HepG2 (cell line): Measurements from ENCODE around the gene RTRAF.

Source experiments
- ATF2 ChIP-seq: sonication (generic); formaldehyde crosslinking; IDR thresholded peaks from 2 replicates; pipeline ENCODE4 v1.4.0; 2020; ENCODE audit warnings: missing genetic modification reagents
- ATF3 ChIP-seq: sonication (generic); formaldehyde crosslinking; IDR thresholded peaks from 2 replicates; pipeline ENCODE4 v1.4.0; 2020; ENCODE audit warnings: missing genetic modification reagents
- CEBPZ ChIP-seq: IDR thresholded peaks from 2 replicates; pipeline ENCODE4 v1.6.1; 2012; ENCODE audit warnings: low read length, improper control_type of control experiment
- CHD4 ChIP-seq: fragments of 200-600 bp; sonication (generic); IDR thresholded peaks from 2 replicates; pipeline ENCODE4 v1.7.0; 2017; ENCODE audit warnings: mild to moderate bottlenecking, low read length, borderline replicate concordance
- CTCF ChIP-seq: sonication (generic); formaldehyde crosslinking; IDR thresholded peaks from 2 replicates; pipeline ENCODE4 v1.5.0; 2020; ENCODE audit warnings: mild to moderate bottlenecking, missing genetic modification reagents, moderate library complexity
- EP300 ChIP-seq, 3 experiments: sonication (generic) in 1 of 3; formaldehyde crosslinking in 1 of 3; IDR thresholded peaks; 2 replicates each; pipeline versions ENCODE4 v1.5.1 to v1.6.1; 2011 to 2020; ENCODE audit warnings: low read depth in 2 of 3, low read length in 2 of 3, borderline replicate concordance in 1 of 3, improper control_type of control experiment in 1 of 3, mild to moderate bottlenecking in 1 of 3, missing genetic modification reagents in 1 of 3, moderate library complexity in 1 of 3
- JUND ChIP-seq: sonication (generic); formaldehyde crosslinking; IDR thresholded peaks from 2 replicates; pipeline ENCODE4 v1.8.0; 2022; ENCODE audit warnings: mild to moderate bottlenecking, missing genetic modification reagents
- NBN ChIP-seq: fragments of 450-650 bp; conservative IDR thresholded peaks from 2 replicates; pipeline ENCODE4 v1.6.1; 2017
- PRDM10 ChIP-seq: sonication (generic); formaldehyde crosslinking; IDR thresholded peaks from 2 replicates; pipeline ENCODE4 v1.4.0; 2020; ENCODE audit warnings: low read depth, missing genetic modification reagents
- PREB ChIP-seq: sonication (generic); formaldehyde crosslinking; IDR thresholded peaks from 2 replicates; pipeline ENCODE4 v1.4.0; 2020; ENCODE audit warnings: missing genetic modification reagents
- ZFX ChIP-seq: sonication (generic); formaldehyde crosslinking; IDR thresholded peaks from 2 replicates; pipeline ENCODE4 v1.4.0; 2020; ENCODE audit warnings: mild to moderate bottlenecking, low read depth, missing genetic modification reagents, moderate library complexity

- no peak for TF ChIP-seq EP300 (IDR thresholded peaks at IDR 0.05; ENCODE audit: low read depth in 2 of 2, low read length in 2 of 2)
- no peak for TF ChIP-seq EP300 (CRISPR knock-in tag; IDR thresholded peaks at IDR 0.05; ENCODE audit: borderline replicate concordance)
- TF ChIP-seq PRDM10, result no peak
- no peak for TF ChIP-seq ATF3 (CRISPR knock-in tag)
- TF ChIP-seq PREB (CRISPR knock-in tag), result no peak
- TF ChIP-seq NBN, result no peak
- no peak for TF ChIP-seq CEBPZ
- no peak for TF ChIP-seq JUND (CRISPR knock-in tag)
- TF ChIP-seq CTCF (CRISPR knock-in tag), result no peak
- TF ChIP-seq ATF2 (CRISPR knock-in tag), result no peak
- no peak for TF ChIP-seq CHD4
- TF ChIP-seq ZFX (CRISPR knock-in tag), result no peak
Measured at GRCh38 chr14:52051251-52051650, 61.9 kb downstream of the RTRAF start.
